Mesenchymal stem cell (in vitro differentiated cells and primary cell): ENCODE measurements around the gene MED26.

ENCODE experiments used
- DNase-seq: peaks from one replicate; pipeline ENCODE4 v3.0.0-alpha.2; 2013
- H2AFZ ChIP-seq: one replicate; pipeline ENCODE4 v1.6.1; 2013; ENCODE audit warnings: low read depth, mild to moderate bottlenecking, control low read depth, inconsistent platforms, low read length, moderate library complexity
- H2AK5ac ChIP-seq: 2 replicates; pipeline ENCODE4 v1.6.1; 2013; ENCODE audit warnings: low read length, moderate library complexity, mild to moderate bottlenecking, inconsistent platforms; ENCODE audit not compliant: severe bottlenecking
- H2BK120ac ChIP-seq: one replicate; pipeline ENCODE4 v1.6.1; 2013; ENCODE audit warnings: low read depth, mild to moderate bottlenecking, inconsistent platforms, low read length, moderate library complexity
- H2BK12ac ChIP-seq, 2 experiments: one replicate each; pipeline ENCODE4 v1.6.1; 2013; ENCODE audit warnings: inconsistent platforms in 2 of 2, low read length in 2 of 2, mild to moderate bottlenecking in 2 of 2, moderate library complexity in 2 of 2, control low read depth in 1 of 2
- H2BK15ac ChIP-seq: one replicate; pipeline ENCODE4 v1.6.1; 2013; ENCODE audit warnings: mild to moderate bottlenecking, low read depth, inconsistent platforms; ENCODE audit not compliant: poor library complexity, severe bottlenecking
- H2BK5ac ChIP-seq: 2 replicates; pipeline ENCODE4 v1.6.1; 2013; ENCODE audit warnings: low read depth, mild to moderate bottlenecking, low read length, control low read depth, inconsistent platforms; ENCODE audit not compliant: poor library complexity, severe bottlenecking
- H3K14ac ChIP-seq, 2 experiments: one replicate each; pipeline ENCODE4 v1.6.1; 2013; ENCODE audit warnings: inconsistent platforms in 2 of 2, low read length in 2 of 2, control low read depth in 1 of 2, mild to moderate bottlenecking in 1 of 2, moderate library complexity in 1 of 2
- H3K18ac ChIP-seq, 2 experiments: one replicate each; pipeline ENCODE4 v1.6.1; 2013; ENCODE audit warnings: inconsistent platforms in 2 of 2, low read length in 2 of 2, control low read depth in 1 of 2, low read depth in 1 of 2, mild to moderate bottlenecking in 1 of 2
- H3K23ac ChIP-seq, 2 experiments: one replicate each; pipeline ENCODE4 v1.6.1; 2013; ENCODE audit warnings: inconsistent platforms in 2 of 2, low read length in 2 of 2, mild to moderate bottlenecking in 2 of 2, moderate library complexity in 2 of 2, control low read depth in 1 of 2
- H3K27ac ChIP-seq: 2 replicates; pipeline ENCODE4 v1.5.1; 2013; ENCODE audit warnings: mild to moderate bottlenecking, moderate library complexity, low read length, control low read depth, inconsistent platforms; ENCODE audit not compliant: poor library complexity, severe bottlenecking
- H3K27me3 ChIP-seq, 2 experiments: 2 replicates each; pipeline versions ENCODE4 v1.6.1 to v1.7.0; 2013; ENCODE audit warnings: low read length in 2 of 2, mild to moderate bottlenecking in 2 of 2, moderate library complexity in 2 of 2, control low read depth in 1 of 2, inconsistent platforms in 1 of 2; ENCODE audit not compliant: control insufficient read depth in 1 of 2, insufficient read depth in 1 of 2
- H3K36me3 ChIP-seq, 2 experiments: 2 replicates each; pipeline versions ENCODE4 v1.6.1 to v1.7.0; 2013; ENCODE audit warnings: low read length in 2 of 2, control low read depth in 1 of 2, inconsistent platforms in 1 of 2, low read depth in 1 of 2, mild to moderate bottlenecking in 1 of 2; ENCODE audit not compliant: insufficient read depth in 2 of 2, control insufficient read depth in 1 of 2
- H3K4ac ChIP-seq, 2 experiments: one replicate each; pipeline ENCODE4 v1.6.1; 2013; ENCODE audit warnings: inconsistent platforms in 2 of 2, low read length in 2 of 2, mild to moderate bottlenecking in 2 of 2, moderate library complexity in 2 of 2, control low read depth in 1 of 2, low read depth in 1 of 2
- H3K4me1 ChIP-seq: 2 replicates; pipeline ENCODE4 v1.6.1; 2013; ENCODE audit warnings: low read depth, low read length, control low read depth; ENCODE audit not compliant: control insufficient read depth, insufficient read depth
- H3K4me2 ChIP-seq: 2 replicates; pipeline ENCODE4 v1.6.1; 2013; ENCODE audit warnings: low read length, mild to moderate bottlenecking, inconsistent platforms; ENCODE audit not compliant: poor library complexity, severe bottlenecking
- H3K4me3 ChIP-seq, 2 experiments: 2 replicates each; pipeline versions ENCODE4 v1.5.1 to v1.7.0; 2013; ENCODE audit warnings: low read length in 2 of 2, mild to moderate bottlenecking in 2 of 2, control low read depth in 1 of 2, low read depth in 1 of 2; ENCODE audit not compliant: insufficient read depth in 1 of 2
- H3K79me1 ChIP-seq: replicated peaks from 2 replicates; pipeline ENCODE4 v1.6.1; 2013; ENCODE audit warnings: mild to moderate bottlenecking, control low read depth, low read length, inconsistent platforms; ENCODE audit not compliant: poor library complexity, severe bottlenecking
- H3K9ac ChIP-seq: 2 replicates; pipeline ENCODE4 v1.7.0; 2013; ENCODE audit warnings: mild to moderate bottlenecking, low read length, moderate library complexity
- H3K9me3 ChIP-seq: 2 replicates; pipeline ENCODE4 v1.7.0; 2013; ENCODE audit warnings: mild to moderate bottlenecking, low read length; ENCODE audit not compliant: control insufficient read depth
- H4K8ac ChIP-seq: one replicate; pipeline ENCODE4 v1.6.1; 2013; ENCODE audit warnings: inconsistent platforms, mild to moderate bottlenecking, low read length, moderate library complexity
- H4K91ac ChIP-seq: one replicate; pipeline ENCODE4 v1.6.1; 2013; ENCODE audit warnings: mild to moderate bottlenecking, low read length, inconsistent platforms
- WGBS: methylation state at CpG from one replicate; pipeline ENCODE4 v1.1.7; 2013; ENCODE audit warnings: mixed read lengths; 5-methylcytosine and 5-hydroxymethylcytosine counted together

MED26 gene

GRCh38 chr19:16659832-16660708 lies 32.1 kb upstream of the MED26 start, which contains the start of gene SMIM7:
Gene SMIM7, minus strand, starts transcription at chr19:16660144. Its CDS starts 34 bp downstream, at chr19:16660110.
- H3K18ac ChIP-seq, result peak within 1 kb of the TSS; percentile 92 to 100
- H3K79me1 ChIP-seq, result peaks cover 26% of the 10 kb centered on the region
- no peaks in the 10 kb centered on the region for H3K9me3 ChIP-seq
- peak within 1 kb of the TSS; percentile 100 for H3K4me2 ChIP-seq
- H3K4me3 ChIP-seq, result peak within 1 kb of the TSS; percentile 90 to 92
- peaks cover 29 to 37% of the 10 kb centered on the region in 2 experiments for H3K36me3 ChIP-seq
- peak; percentile 99 for DNase-seq
- peak within 1 kb of the TSS; percentile 82 to 98 for H3K14ac ChIP-seq
- peak within 1 kb of the TSS; percentile 54 for H2AK5ac ChIP-seq
- peak within 1 kb of the TSS; percentile 83 for H4K91ac ChIP-seq
- H3K9ac ChIP-seq, result peak within 1 kb of the TSS; percentile 94
- H3K27ac ChIP-seq, result peak within 1 kb of the TSS; percentile 98
- H2BK15ac ChIP-seq, result peak within 1 kb of the TSS; percentile 77
- peak within 1 kb of the TSS; percentile 95 for H2BK120ac ChIP-seq
- peaks cover 27% of the 10 kb centered on the region for H3K4me1 ChIP-seq
- peak within 1 kb of the TSS; percentile 58 to 99 for H3K4ac ChIP-seq
- H3K27me3 ChIP-seq, result peaks cover 0 to 4% of the 10 kb centered on the region in 2 experiments
- peak within 1 kb of the TSS; percentile 99 for H2AFZ ChIP-seq
- H2BK5ac ChIP-seq, result peak within 1 kb of the TSS; percentile 91
- H3K23ac ChIP-seq, result peak within 1 kb of the TSS in 1 of 2 experiments; percentile 95
- under 1% methylated on average over 54 of the region's 60 CpGs for WGBS
- H4K8ac ChIP-seq, result peak within 1 kb of the TSS; percentile 97
- peak within 1 kb of the TSS in 1 of 2 experiments; percentile 66 for H2BK12ac ChIP-seq

- no peak overlapping the region for H2AFZ ChIP-seq
- no peak for DNase-seq
- H4K8ac ChIP-seq, result no peak overlapping the region
- H3K27me3 ChIP-seq, result peaks cover 0 to 4% of the 10 kb centered on the region in 2 experiments
- H3K27ac ChIP-seq, result no peak overlapping the region
- H2BK5ac ChIP-seq, result no peak overlapping the region
- peaks cover 34 to 43% of the 10 kb centered on the region in 2 experiments for H3K36me3 ChIP-seq
- no peaks in the 10 kb centered on the region for H3K9me3 ChIP-seq
- H3K4ac ChIP-seq, result peak overlapping the region in 1 of 2 experiments; percentile 58
- no peak overlapping the region for H2AK5ac ChIP-seq
- H3K4me2 ChIP-seq, result peak overlapping the region; percentile 93
- H3K23ac ChIP-seq, result peak overlapping the region in 1 of 2 experiments; percentile 95
- peaks cover 31% of the 10 kb centered on the region for H3K79me1 ChIP-seq
- H2BK120ac ChIP-seq, result no peak overlapping the region
- WGBS, result 11% methylated on average over 14 of the region's 14 CpGs
- H3K4me1 ChIP-seq, result peaks cover 27% of the 10 kb centered on the region
- peak overlapping the region; percentile 75 to 82 for H3K18ac ChIP-seq
- H3K4me3 ChIP-seq, result peak overlapping the region; percentile 90 to 92
- peak overlapping the region; percentile 82 to 94 for H3K14ac ChIP-seq
- H2BK15ac ChIP-seq, result peak overlapping the region; percentile 20
- H3K9ac ChIP-seq, result peak overlapping the region; percentile 94
- H4K91ac ChIP-seq, result peak overlapping the region; percentile 43
- H2BK12ac ChIP-seq, result no peak overlapping the region
Measured at GRCh38 chr19:16659464-16659831, 31.4 kb upstream of the MED26 start.

- no peaks in the 10 kb centered on the region for H3K9me3 ChIP-seq
- DNase-seq, result no peak
- WGBS, result 98% methylated on average over 5 of the region's 5 CpGs
- H2BK5ac ChIP-seq, result no peak overlapping the region
- H3K27ac ChIP-seq, result no peak overlapping the region
- H3K14ac ChIP-seq, result no peak overlapping the region
- H3K36me3 ChIP-seq, result peaks cover 53 to 64% of the 10 kb centered on the region in 2 experiments
- H3K4me2 ChIP-seq, result no peak overlapping the region
- H3K9ac ChIP-seq, result no peak overlapping the region
- no peak overlapping the region for H2AFZ ChIP-seq
- H3K79me1 ChIP-seq, result peaks cover 42% of the 10 kb centered on the region
- H2BK120ac ChIP-seq, result no peak overlapping the region
- peaks cover 0 to 4% of the 10 kb centered on the region in 2 experiments for H3K27me3 ChIP-seq
- H3K18ac ChIP-seq, result no peak overlapping the region
- H3K4ac ChIP-seq, result no peak overlapping the region
- no peak overlapping the region for H3K23ac ChIP-seq
- no peak overlapping the region for H2AK5ac ChIP-seq
- no peak overlapping the region for H2BK12ac ChIP-seq
- peaks cover 27% of the 10 kb centered on the region for H3K4me1 ChIP-seq
- H4K91ac ChIP-seq, result no peak overlapping the region
- H2BK15ac ChIP-seq, result no peak overlapping the region
- H3K4me3 ChIP-seq, result no peak overlapping the region
- no peak overlapping the region for H4K8ac ChIP-seq
Measured at GRCh38 chr19:16657384-16657783, 29.4 kb upstream of the MED26 start.

GRCh38 chr19:16655727-16656126 lies 27.7 kb upstream of the MED26 start:
- H3K27ac ChIP-seq, result no peak overlapping the region
- no peak overlapping the region for H2BK120ac ChIP-seq
- H3K4me1 ChIP-seq, result peaks cover 19% of the 10 kb centered on the region
- no peak overlapping the region for H4K91ac ChIP-seq
- H3K36me3 ChIP-seq, result peaks cover 69 to 80% of the 10 kb centered on the region in 2 experiments
- no peak overlapping the region for H3K4me3 ChIP-seq
- no peak overlapping the region for H2BK15ac ChIP-seq
- H3K4me2 ChIP-seq, result no peak overlapping the region
- H3K4ac ChIP-seq, result no peak overlapping the region
- no peak overlapping the region for H2AK5ac ChIP-seq
- H2BK5ac ChIP-seq, result no peak overlapping the region
- no peak overlapping the region for H3K23ac ChIP-seq
- H3K9ac ChIP-seq, result no peak overlapping the region
- WGBS, result 89% methylated on average over 11 of the region's 11 CpGs
- H3K9me3 ChIP-seq, result no peaks in the 10 kb centered on the region
- H3K18ac ChIP-seq, result no peak overlapping the region
- no peak overlapping the region for H4K8ac ChIP-seq
- no peak overlapping the region for H3K14ac ChIP-seq
- no peak overlapping the region for H2BK12ac ChIP-seq
- peaks cover 53% of the 10 kb centered on the region for H3K79me1 ChIP-seq
- no peak for DNase-seq
- H2AFZ ChIP-seq, result no peak overlapping the region
- H3K27me3 ChIP-seq, result no peaks in the 10 kb centered on the region
